ENCODE results near the gene A2M. TPM values are rescaled to one million over a fixed set of nuclear protein-coding genes. Genes with fewer than 3 reads are reported as not detected.
A peak's percentile ranks its signal among the peaks of the same experiment; 100 is the strongest.

A2M gene
- total RNA-seq, 1 donor from 2014 or later, result 124 TPM

DNA sequence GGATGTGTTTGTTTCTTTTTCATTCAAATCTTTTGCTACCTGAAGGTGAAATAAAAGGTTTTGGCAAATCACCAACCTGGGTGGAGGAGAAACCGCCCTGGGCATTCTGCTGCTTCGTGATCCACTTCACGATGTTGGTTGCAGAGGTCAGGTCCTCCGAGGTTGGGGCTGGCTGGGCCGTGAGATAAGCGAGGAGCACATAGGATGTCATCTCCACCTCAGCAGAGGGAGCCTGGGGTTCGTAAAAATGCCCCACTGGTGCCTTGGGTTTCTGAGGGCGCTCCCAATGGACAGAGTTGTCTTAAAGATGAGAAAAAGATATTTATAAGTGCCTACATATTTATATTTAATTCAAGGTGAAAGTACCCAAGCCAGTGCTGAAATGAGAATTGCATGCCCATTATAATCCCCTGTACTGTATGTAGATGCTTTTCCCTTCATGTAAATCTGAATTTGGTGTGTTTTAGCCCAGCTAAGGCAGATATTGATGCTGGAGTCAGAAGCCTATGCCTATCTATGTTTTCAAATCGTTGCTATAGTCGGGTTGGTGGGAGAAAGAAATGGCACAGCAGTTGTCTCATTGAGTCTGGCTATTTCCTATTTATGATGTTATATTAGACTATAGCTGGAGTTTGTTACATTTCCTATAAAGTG is 41.1 kb downstream of the A2M start:
- DNase-seq (ENCODE audit: low spot score), result no peak

DNA sequence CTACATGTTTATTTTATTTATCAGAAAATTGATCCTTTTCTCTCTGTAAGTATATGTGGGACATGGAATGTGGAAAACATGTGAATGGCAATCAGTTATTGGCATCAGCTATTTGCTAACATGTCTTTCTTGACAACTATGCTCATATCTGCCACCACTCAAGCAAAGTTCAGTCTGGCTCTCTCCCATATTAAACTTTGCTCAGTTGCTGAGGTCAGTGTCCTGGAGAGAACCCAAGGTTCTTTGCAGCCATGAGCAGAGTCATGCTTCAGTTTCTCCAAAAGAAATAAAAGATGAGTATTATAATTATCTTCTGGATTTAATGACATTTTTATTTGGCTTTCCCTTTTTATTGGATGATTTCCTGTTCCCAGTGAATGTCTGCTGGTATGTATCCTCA is 42.6 kb downstream of the A2M start:
- DNase-seq (ENCODE audit: low spot score), result no peak

DNA sequence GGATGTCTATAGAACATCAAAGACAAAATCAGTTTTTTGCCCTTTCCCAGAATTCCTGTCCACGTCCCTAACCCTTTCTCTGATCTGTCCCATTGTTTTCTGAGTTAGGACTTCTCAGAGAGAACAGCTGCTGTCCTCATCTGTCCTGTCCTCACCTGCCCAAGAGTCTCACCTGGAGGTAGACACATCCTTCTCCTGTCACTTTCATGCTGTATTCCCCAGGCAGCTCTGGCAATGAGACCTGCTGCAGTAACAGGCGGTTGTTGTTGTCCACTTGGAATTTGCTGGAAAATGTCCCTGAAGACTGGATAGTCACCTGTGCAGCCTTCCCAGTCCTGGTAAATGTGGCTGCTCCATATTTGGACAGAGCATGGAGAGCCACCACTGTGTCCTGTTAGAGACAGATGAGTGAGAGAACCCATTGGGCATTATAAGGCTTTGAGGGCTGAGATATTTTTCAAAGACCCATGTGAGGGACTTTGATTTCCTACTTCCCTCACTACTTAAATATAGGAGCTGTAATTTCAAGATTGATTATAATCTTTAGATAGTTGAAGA is 43.2 kb downstream of the A2M start:
- DNase-seq (ENCODE audit: low spot score), result no peak

GRCh38 chr12:9071969-9072368 is 43.8 kb downstream of the A2M start:
- DNase-seq (ENCODE audit: low spot score), result no peak

DNA sequence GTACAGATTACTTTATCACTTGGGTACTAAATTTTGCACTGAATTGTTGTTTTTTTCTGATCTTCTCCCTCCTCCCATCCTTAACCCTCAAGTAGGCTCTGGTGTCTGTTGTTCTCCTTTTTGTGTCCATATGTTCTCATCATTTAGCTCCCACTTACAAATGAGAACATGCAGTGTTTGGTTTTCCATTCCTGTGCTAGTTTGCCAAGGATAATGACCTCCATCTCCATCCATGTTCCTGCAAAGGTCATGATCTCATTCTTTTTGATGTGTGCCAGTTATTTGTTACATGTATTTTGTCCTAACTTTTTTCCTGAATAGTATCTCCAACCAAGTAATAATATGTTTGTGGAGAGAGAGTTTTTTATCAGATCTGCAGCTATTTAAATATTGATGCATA is 44.2 kb downstream of the A2M start:
- DNase-seq (ENCODE audit: low spot score), result no peak

- no peak for DNase-seq (ENCODE audit: low spot score)
These were observed 45.4 kb downstream of the A2M start for GRCh38 chr12:9070351-9070750.

DNA sequence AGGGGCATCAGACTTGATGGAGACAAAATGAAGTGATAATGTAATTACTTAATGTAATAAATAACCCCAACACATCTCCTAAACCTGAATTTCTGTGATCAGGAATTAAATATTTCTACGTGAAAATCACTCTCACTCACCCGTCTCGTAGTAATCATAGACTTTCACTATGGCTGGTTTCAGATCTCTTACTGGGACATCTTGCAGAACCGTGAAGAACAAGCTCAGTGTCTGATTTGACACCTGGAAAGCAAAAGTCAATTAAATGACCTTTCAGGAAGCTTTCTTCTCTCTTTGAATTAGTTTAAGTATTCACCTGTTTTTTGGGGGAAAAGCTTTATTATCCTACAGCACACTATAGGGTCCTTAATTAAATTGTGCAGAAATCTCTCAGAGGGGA is 47.1 kb downstream of the A2M start:
- DNase-seq (ENCODE audit: low spot score), result no peak

GRCh38 chr12:9068086-9068485 is 47.6 kb downstream of the A2M start:
- no peak for DNase-seq (ENCODE audit: low spot score)

GRCh38 chr12:9066755-9067423 is 48.8 kb downstream of the A2M start:
- DNase-seq (ENCODE audit: low spot score), result peak; percentile 34

- DNase-seq (ENCODE audit: low spot score), result no peak
These were observed 49.5 kb downstream of the A2M start for GRCh38 chr12:9066183-9066623.

DNA sequence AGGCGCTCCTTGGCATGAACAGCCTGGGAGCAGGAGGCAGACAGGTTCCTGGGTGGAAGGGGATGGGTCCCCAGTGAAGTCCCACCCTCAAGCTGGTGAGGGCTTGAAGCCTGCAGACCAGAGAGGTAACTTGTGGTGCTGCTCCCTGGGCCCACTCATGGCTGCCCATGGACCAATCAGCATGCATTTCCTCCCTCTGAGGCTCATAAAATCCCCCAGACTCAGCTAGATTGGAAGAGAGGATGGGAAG is 50.2 kb downstream of the A2M start:
- DNase-seq (ENCODE audit: low spot score), result no peak

- peak; percentile 72 for DNase-seq (ENCODE audit: low spot score)
These were observed 50.7 kb downstream of the A2M start for GRCh38 chr12:9064815-9065606.

- peak; percentile 80 for DNase-seq (ENCODE audit: low spot score)
These were observed 51.4 kb downstream of the A2M start for GRCh38 chr12:9064201-9064814.

DNA sequence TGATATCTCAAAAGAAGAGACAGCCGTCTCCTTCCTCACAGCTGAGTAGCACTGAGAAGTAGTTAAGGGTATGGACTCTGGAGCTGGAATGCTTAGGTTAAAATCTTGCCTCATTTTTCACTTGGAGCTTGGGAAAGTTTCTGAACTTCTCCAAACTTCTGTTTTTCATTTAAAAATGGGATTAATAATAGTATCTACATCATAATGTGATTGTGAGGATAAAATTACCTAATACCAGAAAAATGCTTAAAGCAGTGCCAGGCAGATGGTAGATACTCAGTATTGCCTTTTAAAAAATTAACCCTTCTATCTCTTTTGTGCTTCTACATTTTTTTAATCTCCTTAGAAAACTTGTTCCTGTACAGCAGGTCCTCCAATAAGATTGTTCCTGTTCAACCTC is 63.1 kb downstream of the A2M start:
- DNase-seq (ENCODE audit: low spot score), result no peak

DNA sequence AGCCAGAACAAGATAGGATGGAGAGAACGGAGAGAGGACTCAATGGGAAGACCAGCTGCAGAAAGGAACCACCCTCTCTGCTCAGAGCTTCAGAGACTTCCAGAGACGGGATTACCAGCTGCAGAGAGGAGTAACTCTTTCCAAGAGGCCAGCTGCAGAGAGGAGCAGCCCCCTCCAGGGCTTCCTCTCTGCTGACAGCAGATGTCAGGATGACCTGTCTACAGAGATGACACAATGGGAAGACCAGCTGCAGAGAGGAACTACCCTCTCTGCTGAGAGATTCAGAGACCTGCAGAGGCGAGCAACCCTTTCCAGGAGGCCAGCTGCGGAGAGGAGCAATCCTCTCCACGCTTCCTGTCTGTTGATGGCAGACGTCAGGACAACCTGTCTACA is 64.6 kb downstream of the A2M start:
- DNase-seq (ENCODE audit: low spot score), result no peak

GRCh38 chr12:9050521-9051157 is 65.1 kb downstream of the A2M start:
- DNase-seq (ENCODE audit: low spot score), result no peak

GRCh38 chr12:9049520-9050133 is 66.1 kb downstream of the A2M start:
- peak; percentile 52 for DNase-seq (ENCODE audit: low spot score)

DNA sequence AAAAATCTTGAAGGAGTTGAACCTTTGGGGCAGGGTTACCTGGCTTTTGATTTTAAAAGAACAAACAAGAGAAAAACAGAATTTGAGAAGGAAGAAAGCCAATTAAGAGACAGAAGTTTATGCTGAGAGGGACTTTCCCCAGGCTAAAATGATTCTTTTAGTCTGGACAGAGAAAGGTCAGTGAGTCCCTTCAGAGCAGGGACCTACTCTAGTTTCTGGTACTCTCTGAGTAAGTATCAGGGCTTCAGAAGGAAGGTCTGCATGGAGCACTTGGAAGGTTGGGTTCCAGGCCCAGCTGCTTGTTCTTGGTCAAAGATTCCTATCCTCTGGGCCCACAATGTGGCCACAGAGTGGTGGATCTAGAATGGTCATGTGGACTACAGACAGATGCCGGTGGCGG is 66.8 kb downstream of the A2M start:
- no peak for DNase-seq (ENCODE audit: low spot score)

DNA sequence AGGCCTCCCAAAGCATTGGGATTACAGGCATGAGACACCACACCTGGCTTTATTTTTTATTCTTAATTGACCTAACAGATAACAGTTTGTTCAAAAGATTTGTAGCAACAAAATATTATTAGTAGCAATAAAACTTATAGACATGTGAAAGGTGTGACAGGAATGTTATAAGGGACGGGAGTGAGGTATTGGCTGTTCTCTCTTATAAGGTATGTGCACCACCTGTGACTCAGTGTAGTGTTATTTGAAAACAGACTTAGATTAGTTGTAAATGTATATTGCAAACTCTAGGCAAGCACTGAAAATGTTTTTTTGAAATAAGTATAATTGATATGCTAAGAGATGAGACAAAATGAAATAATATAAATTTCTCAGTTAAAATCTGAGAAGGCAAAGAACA is 68.6 kb downstream of the A2M start:
- no peak for DNase-seq (ENCODE audit: low spot score)

DNA sequence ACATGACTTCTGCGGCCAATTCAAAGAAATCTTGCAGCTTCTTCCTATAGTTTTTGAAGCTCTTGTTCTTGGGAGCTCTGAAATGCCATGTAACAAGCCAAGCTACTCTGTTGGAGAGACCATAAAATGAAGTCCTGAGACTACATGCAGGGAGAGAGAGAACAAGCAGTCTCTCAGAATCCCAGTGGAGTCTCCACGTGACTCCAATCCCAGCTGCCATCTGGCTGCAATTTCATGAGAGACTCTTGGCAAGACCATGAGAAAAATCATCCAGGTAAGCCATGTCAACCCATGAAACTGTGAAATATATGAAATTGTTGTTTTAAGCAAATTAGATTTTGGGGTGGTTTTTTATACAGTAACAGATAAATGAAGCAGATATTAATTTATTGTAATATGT is 72.0 kb downstream of the A2M start:
- DNase-seq (ENCODE audit: low spot score), result no peak

DNA sequence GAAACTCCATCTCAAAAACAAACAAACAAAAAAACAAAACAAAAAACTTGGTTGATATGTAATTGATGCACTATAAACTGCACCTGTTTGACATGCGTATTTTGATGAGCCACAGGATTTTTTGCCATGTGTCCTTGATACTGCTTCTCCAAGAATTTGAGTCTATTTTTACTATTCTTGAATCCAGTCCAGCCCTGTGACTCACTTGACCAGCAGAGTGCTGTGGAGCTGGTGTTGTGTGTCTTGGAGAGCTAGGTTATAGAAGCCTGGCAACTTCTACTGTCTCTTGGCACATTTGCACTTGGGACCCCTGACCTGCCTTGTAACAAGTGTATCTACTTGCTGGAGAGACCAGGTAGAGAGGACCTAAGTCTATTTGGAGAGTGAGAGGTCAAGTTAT is 74.4 kb downstream of the A2M start:
- peak; percentile 6 for DNase-seq (ENCODE audit: low spot score)
